PC-3 (cell line): Measurements from ENCODE around the gene CAPSL.

Experiments used
- EZH2 ChIP-seq: fragments of 300-600 bp; sonication (generic); IDR thresholded peaks from one replicate; pipeline ENCODE4 v1.6.1; 2017; ENCODE audit warnings: antibody characterized with exemption, mild to moderate bottlenecking, low read length; ENCODE audit not compliant: unreplicated experiment
- EZH2phosphoT487 ChIP-seq: fragments of 300-600 bp; sonication (generic); IDR thresholded peaks from 2 replicates; pipeline ENCODE4 v1.6.1; 2018; ENCODE audit warnings: mild to moderate bottlenecking, antibody characterized with exemption, low read length, borderline replicate concordance
- TF ChIP-seq, protein P1 (sequence below): fragments of 300-600 bp; sonication (generic); conservative IDR thresholded peaks from 2 replicates; pipeline ENCODE4 v1.5.1; 2017; ENCODE audit warnings: antibody characterized with exemption, low read depth, mild to moderate bottlenecking, low read length

DNA sequence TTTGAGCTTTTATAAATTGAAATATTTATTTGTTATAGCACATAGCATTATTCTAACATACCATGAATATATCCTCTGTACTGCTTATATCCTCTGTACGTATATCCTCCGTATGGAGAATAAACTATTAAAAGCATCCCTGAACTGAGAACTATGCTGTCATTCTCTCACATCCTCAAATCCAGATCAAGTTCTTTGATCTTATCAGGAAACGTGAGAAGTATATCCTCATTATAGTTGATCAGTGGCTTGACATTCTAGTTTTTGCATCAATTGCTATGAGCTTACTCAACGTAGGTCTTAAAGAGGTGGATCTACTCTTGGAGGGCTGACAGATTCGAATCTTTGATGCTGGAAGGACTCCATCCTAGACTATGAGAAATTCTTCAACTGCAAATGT lies 44.3 kb downstream of the CAPSL start:
- TF ChIP-seq, protein P1, sequence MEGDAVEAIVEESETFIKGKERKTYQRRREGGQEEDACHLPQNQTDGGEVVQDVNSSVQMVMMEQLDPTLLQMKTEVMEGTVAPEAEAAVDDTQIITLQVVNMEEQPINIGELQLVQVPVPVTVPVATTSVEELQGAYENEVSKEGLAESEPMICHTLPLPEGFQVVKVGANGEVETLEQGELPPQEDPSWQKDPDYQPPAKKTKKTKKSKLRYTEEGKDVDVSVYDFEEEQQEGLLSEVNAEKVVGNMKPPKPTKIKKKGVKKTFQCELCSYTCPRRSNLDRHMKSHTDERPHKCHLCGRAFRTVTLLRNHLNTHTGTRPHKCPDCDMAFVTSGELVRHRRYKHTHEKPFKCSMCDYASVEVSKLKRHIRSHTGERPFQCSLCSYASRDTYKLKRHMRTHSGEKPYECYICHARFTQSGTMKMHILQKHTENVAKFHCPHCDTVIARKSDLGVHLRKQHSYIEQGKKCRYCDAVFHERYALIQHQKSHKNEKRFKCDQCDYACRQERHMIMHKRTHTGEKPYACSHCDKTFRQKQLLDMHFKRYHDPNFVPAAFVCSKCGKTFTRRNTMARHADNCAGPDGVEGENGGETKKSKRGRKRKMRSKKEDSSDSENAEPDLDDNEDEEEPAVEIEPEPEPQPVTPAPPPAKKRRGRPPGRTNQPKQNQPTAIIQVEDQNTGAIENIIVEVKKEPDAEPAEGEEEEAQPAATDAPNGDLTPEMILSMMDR: no peak
- no peak for TF ChIP-seq EZH2
- no peak for TF ChIP-seq EZH2phosphoT487
